Measurements from ENCODE around the gene RNF220. TPM values are rescaled to one million over a fixed set of nuclear protein-coding genes. Genes with fewer than 3 reads are reported as not detected.

Gene RNF220
- total and polyA plus RNA-seq, 11 donors = 54.2 to 108 (median 62.4) TPM

GRCh38 chr1:44419901-44420300, 14.8 kb downstream of the RNF220 start:
- Histone ChIP-seq H3K9me3 (no peaks in the 10 kb centered on the region), H3K36me3 (no peaks in the 10 kb centered on the region), H3K27ac (no peak overlapping the region), H3K4me1 (peaks cover 0 to 55% (median 33%) of the 10 kb centered on the region in 12 donors), H3K4me3 (no peak overlapping the region), H3K27me3 (peaks cover 25 to 67% (median 57%) of the 10 kb centered on the region in 9 donors)
- 79 to 84% (median 81%) methylated on average over 3 of the region's 3 CpGs for WGBS, 4 donors
- DNase-seq (no peak), ATAC-seq (no peak)
- TF ChIP-seq POLR2A (IDR thresholded peaks at IDR 0.05) = no peak
- no peak for TF ChIP-seq CTCF (IDR thresholded peaks at IDR 0.05)
- intact Hi-C loops (cut with DNase I) = loop anchor here in 6 of 10 donors (2.0 to 10.0 kb wide), 4 partner anchors 13 to 82 kb away; no protein-coding TSS in a partner anchor

GRCh38 chr1:44420535-44420934, 15.5 kb downstream of the RNF220 start:
- H3K4me1 ChIP-seq = peaks cover 0 to 57% (median 34%) of the 10 kb centered on the region in 12 donors
- H3K36me3 ChIP-seq = no peaks in the 10 kb centered on the region
- H3K4me3 ChIP-seq = no peak overlapping the region
- DNase-seq (no peak), ATAC-seq (no peak)
- TF ChIP-seq CTCF (IDR thresholded peaks at IDR 0.05) (no peak), POLR2A (IDR thresholded peaks at IDR 0.05) (no peak)
- H3K27me3 ChIP-seq = peaks cover 23 to 64% (median 53%) of the 10 kb centered on the region in 9 donors
- no peak overlapping the region for H3K27ac ChIP-seq
- intact Hi-C loops (cut with DNase I) = loop anchor here in 5 of 10 donors (2.0 to 10.0 kb wide), 4 partner anchors 14 to 82 kb away; no protein-coding TSS in a partner anchor
- WGBS, 4 donors = 85 to 100% (median 89%) methylated on average over 2 of the region's 2 CpGs
- H3K9me3 ChIP-seq = no peaks in the 10 kb centered on the region

- TF ChIP-seq POLR2A (IDR thresholded peaks at IDR 0.05) (no peak), CTCF (IDR thresholded peaks at IDR 0.05) (no peak)
- Histone ChIP-seq H3K4me1 (peaks cover 0 to 57% (median 34%) of the 10 kb centered on the region in 12 donors), H3K4me3 (no peak overlapping the region), H3K27ac (peak overlapping the region in 9 of 12 donors; percentile 22 to 73 (median 39)), H3K27me3 (peaks cover 18 to 55% (median 46%) of the 10 kb centered on the region in 9 donors), H3K36me3 (no peaks in the 10 kb centered on the region), H3K9me3 (no peaks in the 10 kb centered on the region)
- WGBS, 4 donors = 41 to 51% (median 43%) methylated on average over 4 of the region's 4 CpGs
- ATAC-seq (no peak), DNase-seq (no peak)
- intact Hi-C loops (cut with DNase I) = loop anchor here in 5 of 10 donors (2.0 to 10.0 kb wide), 4 partner anchors 15 to 81 kb away; no protein-coding TSS in a partner anchor
Measured at GRCh38 chr1:44421446-44421884, 16.4 kb downstream of the RNF220 start.

- intact Hi-C loops (cut with DNase I) = loop anchor here in 5 of 10 donors (2.0 to 10.0 kb wide), 4 partner anchors 63 to 80 kb away; no protein-coding TSS in a partner anchor
Measured at GRCh38 chr1:44422161-44422560, 17.1 kb downstream of the RNF220 start.

More at GRCh38 chr1:44422161-44422560, 17.1 kb downstream of the RNF220 start:
- Histone ChIP-seq H3K4me3 (no peak overlapping the region), H3K4me1 (peaks cover 0 to 54% (median 33%) of the 10 kb centered on the region in 12 donors), H3K36me3 (no peaks in the 10 kb centered on the region), H3K27me3 (peaks cover 18 to 52% (median 44%) of the 10 kb centered on the region in 9 donors), H3K27ac (peak overlapping the region in 10 of 12 donors; percentile 20 to 73 (median 42)), H3K9me3 (no peaks in the 10 kb centered on the region)
- DNase-seq (peak in 3 of 5 donors; percentile 28 to 36 (median 30)), ATAC-seq (peak in 3 of 4 donors; percentile 19 to 67 (median 45))
- TF ChIP-seq POLR2A (IDR thresholded peaks at IDR 0.05) = no peak
- no peak for TF ChIP-seq CTCF (IDR thresholded peaks at IDR 0.05)
- 46 to 71% (median 52%) methylated on average over 6 of the region's 6 CpGs for whole genome bisulfite sequencing, 4 donors

Data from heart left ventricle (tissue), 16 donors.